Measurements from ENCODE around the gene GLI3.

GLI3 gene

GRCh38 chr7:42175834-42176723, 60.9 kb downstream of the GLI3 start:
- DNase-seq (ENCODE audit: low read depth in 2 of 2), result no peak

GRCh38 chr7:42174391-42174912, 62.6 kb downstream of the GLI3 start:
- no peak for DNase-seq (ENCODE audit: low read depth in 2 of 2)

GRCh38 chr7:42170724-42171123, 66.3 kb downstream of the GLI3 start:
- no peak for DNase-seq (ENCODE audit: low read depth in 2 of 2)

DNA sequence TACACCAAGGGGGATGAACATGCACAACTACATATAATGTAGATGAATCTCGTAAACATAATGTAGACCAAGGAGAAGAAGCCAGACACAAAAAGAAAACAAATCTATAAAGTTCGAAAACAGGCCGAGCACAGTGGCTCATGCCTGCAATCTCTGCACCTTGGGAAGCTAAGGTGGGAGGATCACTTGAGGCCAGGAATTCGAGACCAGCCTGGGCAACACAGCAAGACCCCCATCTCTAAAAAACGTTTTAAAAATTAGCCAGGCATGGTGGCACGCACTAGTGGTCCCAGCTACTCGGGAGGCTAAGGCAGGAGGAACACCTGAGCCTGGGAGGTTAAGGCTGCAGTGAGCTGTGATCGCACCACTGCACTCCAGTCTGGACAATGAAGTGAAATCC, 68.5 kb downstream of the GLI3 start:
- no peak for DNase-seq (ENCODE audit: low read depth in 2 of 2)

- no peak for DNase-seq (ENCODE audit: low read depth in 2 of 2)
Measured at GRCh38 chr7:42167631-42168236, 69.3 kb downstream of the GLI3 start.

DNA sequence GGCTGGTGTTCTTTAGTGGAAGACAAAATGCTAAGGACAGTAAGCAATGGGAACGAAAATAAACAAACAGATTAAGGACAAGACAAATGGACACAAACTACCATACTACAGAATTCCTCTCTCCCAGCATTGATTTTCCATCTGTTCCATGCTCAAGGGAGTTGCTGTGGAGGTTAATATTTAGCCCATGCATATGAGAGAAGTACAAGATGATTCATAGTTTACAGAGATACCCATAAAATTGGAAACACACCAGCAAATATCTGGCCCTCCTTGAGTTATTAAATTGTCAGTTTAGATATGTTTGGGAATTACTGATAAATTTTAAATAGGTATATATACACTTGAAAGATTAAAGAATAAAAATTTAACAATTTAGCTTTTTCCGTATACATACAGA, 69.8 kb downstream of the GLI3 start:
- DNase-seq (ENCODE audit: low read depth in 2 of 2), result no peak

DNA sequence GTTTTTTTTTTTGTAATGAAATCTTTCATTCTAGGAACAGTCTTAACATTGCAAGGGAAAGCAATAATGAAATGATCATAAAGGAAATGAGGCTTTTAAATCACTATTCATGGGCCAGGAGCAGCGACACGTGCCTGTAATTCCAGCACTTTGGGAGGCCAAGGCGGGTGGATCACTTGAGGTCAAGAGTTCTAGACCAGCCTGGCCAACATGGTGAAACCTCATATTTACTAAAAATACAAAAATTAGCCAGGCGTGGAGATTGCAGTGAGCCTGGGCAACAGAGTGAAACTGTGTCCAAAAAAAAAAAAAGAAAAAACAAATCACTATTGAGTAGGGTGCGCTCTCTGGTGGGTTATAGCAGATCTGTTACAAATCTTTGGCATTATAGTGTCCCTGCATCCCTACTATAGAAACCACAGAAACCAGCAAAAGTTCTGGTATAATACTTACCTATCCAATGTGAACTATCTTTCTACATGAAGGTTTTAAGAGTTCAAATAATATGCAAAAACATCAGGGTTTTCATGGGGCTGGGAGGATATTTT, 72.1 kb downstream of the GLI3 start:
- no peak for DNase-seq (ENCODE audit: low read depth in 2 of 2)

DNA sequence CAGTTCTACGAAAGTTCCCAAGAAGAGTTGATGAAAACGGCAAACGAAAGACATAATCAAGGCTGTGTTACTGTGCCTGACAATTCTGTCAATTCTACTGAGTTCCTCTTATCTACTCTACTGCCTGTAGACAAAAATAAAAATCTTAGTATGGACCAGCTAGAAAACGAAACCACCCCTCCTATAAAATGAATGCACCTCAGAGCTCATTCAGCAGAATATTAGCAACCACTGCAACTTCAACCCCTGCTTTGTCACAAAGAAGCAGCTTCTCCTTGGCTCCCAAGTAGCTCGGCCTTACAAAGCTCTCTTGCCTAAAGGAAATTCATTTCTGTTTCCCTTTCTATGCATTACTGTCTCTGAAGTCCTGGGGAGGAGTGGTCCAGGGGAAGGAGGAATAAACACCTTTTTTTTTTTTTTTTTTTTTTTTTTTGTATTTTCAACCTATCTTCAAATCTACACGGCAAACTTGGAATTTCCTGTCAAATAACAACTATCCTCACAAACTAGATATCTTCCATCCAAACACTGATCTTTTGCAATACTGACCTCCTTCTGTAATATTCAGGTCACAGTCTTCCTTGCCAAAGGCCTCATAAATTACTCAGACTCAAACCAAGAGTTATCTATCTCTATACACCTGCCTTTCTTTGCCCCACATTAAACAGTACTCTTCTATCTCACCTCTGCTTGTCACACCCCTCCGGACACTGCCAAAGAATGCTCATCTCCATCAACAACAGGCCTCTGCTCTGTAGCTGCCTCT, 74.3 kb downstream of the GLI3 start:
- DNase-seq (ENCODE audit: low read depth in 2 of 2), result no peak

DNA sequence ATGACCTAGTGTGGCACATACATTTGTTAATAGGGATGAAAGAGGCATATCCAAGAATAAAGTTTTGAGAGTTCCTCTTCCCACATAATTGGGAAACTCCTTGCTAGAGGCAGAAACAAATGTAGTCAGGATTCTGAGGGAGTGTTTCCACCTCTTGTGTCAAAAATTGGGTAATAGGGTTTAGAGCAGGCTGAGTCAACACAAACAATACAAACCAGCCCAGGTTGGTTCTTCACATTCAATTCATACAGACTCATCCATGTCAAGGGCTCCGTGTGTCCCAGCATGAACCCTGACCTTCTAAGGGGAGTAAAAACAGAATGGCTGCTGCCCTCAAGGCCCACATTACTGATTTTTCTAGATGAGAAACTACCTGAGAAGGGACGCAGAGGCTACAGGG, 75.3 kb downstream of the GLI3 start:
- no peak for DNase-seq (ENCODE audit: low read depth in 2 of 2)

- DNase-seq (ENCODE audit: low read depth in 2 of 2), result no peak
Measured at GRCh38 chr7:42161110-42161509, 75.9 kb downstream of the GLI3 start.

GRCh38 chr7:42159130-42159529, 77.9 kb downstream of the GLI3 start:
- DNase-seq (ENCODE audit: low read depth in 2 of 2), result no peak

DNA sequence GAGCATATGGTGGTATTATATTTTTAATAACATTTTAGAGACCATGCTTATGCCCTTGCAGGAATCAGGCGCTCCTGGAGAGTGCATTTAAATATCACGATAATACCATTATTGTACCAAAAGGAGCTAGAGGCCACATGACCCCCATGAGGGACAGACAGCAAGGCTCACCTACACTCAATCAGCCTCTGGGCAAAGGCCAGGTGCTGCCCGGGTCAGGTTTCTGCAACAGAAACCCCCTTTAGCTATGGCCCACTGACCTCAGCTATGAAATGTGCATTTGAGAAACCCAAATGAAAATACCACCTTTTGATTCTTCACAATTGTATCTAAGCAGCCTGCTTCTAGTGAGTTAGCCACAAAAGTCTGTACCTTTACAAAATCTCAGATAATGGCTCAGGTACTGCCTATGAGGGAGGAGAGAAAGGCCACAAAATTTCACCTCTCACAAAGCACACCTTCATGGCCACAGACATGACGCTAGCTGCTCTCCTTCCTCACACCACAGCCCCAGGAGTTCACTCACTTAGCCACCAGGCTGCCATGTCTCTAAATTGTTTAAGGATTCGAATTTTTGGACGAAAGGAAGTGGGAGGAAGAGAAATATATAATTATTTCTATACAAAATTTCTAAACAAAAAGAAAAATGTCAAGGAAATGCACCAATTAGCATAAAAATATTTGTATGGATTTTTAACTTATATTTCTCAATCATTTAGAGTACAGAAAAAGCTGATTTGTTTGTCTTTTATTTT, 79.9 kb downstream of the GLI3 start:
- no peak for DNase-seq (ENCODE audit: low read depth in 2 of 2)

DNA sequence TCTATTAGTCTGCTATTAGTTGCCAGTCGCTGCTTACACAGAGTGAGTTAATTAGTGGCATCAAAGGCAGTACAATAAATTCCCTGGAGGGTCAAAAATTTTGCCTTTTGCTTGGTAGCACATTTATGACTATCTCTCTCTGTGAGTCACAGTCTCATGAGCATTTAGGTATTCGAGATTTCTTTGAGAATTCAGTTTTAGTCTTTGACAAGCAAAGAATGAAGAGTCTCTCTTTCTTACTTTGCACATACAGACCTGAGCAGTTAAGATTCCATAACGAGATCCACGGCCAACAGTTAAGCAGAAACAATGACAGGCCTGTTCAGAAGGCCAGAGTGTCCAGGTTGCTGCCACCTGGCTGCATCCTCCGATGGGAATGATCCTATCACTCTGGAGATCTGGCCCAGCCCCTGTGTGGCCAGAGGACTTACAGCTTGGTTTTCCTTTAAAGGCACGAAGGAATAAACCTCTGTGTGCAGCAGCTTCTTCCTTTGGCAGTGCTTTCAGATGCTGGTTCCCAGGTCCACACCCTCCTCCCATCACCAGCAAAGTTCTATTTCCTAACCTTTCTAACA, 80.6 kb downstream of the GLI3 start:
- DNase-seq (ENCODE audit: low read depth in 2 of 2), result no peak

DNA sequence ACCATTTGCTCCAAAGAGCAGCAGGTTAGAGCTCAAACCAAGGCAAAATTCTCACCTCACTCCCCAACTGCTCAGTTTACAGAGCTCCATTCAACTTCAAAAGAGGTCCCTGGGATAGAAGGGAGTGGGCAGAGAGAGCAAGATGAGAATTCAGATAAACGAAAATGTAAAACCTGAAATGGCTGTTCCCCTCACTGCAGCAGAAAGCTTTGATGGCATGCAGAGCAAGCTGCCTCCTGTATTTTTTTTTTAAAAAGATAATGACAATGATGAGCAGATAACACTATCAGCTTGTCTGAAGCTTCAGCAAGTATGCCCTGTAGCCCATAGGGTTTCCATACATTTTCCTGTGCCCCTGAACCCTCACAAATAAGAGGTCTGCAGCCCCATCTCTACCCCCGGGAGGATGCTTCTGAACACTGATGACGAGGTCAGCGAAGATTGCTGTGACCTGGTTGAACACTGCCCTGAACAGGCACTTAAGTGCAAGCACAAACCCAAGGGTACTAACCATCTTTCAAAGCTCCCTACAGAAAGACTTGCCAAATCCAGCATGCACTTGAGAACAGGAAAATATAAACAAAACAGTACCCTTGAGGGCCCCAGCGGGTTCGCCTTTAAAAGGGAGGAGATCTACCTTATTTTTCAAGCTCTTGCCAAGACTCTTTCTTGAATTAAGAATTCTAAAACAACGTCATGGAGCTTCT, 81.3 kb downstream of the GLI3 start:
- no peak for DNase-seq (ENCODE audit: low read depth in 2 of 2)

- DNase-seq (ENCODE audit: low read depth in 2 of 2), result no peak
Measured at GRCh38 chr7:42154173-42154572, 82.8 kb downstream of the GLI3 start.

GRCh38 chr7:42152329-42153205, 84.4 kb downstream of the GLI3 start:
- DNase-seq (ENCODE audit: low read depth in 2 of 2), result no peak

- no peak for DNase-seq (ENCODE audit: low read depth in 2 of 2)
Measured at GRCh38 chr7:42151309-42151708, 85.7 kb downstream of the GLI3 start.

DNA sequence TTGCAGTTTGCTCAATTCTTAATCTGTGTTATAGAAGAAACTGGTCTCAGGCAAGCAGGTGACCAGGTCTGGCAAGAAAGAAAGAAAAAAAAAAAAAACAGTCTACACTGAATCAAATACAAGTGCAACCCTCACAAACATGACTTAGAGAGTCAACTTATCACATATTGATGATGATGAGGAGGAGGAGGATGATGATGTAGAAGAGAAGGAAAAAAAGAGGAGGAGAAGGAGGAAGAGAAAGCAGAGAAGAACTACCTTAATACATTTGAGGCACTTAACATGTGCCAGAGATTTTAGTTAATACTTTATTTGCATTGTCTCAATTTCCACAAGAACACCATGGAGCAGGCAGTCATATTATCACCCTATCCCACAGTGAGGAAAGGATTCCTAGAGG, 91.5 kb downstream of the GLI3 start:
- DNase-seq (ENCODE audit: low read depth in 2 of 2), result no peak

GRCh38 chr7:42144604-42145003, 92.4 kb downstream of the GLI3 start:
- DNase-seq (ENCODE audit: low read depth in 2 of 2), result no peak

Data from stimulated activated CD8-positive, alpha-beta memory T cell treated with anti-CD3 and anti-CD28 coated beads, Interleukin-15, amount 100 ng/mL, for 4 hours (primary cell).